GM19324 (cell line): ENCODE results near the gene CFTR.

Source experiments
- ATAC-seq: cut with Tn5 transposase; IDR thresholded peaks from one replicate; pipeline ENCODE4 v1.9.1; 2021; ENCODE audit warnings: mild to moderate bottlenecking, moderate library complexity; ENCODE audit not compliant: unreplicated experiment, low FRiP score

Gene CFTR

GRCh38 chr7:117639966-117640365 lies 160.1 kb downstream of the CFTR start:
- ATAC-seq = no peak

GRCh38 chr7:117640465-117640864 lies 160.6 kb downstream of the CFTR start:
- no peak for ATAC-seq

DNA sequence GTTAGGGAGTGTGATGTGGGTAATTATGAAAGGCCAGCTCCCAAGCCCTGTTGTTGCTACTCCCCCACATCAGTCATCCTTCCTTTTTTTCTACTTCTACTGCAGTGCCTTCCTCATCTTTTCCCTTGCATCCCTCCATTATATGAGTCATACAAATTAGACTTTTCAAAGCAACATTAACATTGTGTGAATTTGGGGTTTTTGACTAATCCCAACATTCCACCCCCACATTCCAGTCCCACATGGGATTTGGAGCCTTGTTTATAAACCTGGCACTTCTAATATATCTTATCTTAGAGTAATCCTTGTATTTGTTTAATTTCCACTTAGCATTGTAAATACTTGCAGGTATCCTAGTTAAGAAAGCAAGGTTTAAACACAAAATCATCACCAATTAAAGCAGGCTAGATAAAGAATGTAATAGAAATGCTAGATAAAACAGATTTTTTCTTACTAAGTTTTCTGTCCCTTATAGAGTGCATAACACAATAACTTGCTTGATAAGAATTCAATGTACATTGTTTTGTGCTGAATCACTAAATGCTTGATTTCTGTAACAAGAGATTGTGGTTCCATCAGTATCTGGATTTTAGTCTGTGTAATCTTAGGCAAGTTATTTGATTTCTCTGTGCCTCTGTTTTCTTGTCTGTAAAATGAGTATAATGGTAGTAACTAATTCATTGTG lies 165.8 kb downstream of the CFTR start:
- no peak for ATAC-seq

- ATAC-seq = no peak
These were observed 168.5 kb downstream of the CFTR start for GRCh38 chr7:117648203-117648866.

- no peak for ATAC-seq
These were observed 173.3 kb downstream of the CFTR start for GRCh38 chr7:117652943-117653680.

- no peak for ATAC-seq
These were observed 175.0 kb downstream of the CFTR start for GRCh38 chr7:117654780-117655179.

DNA sequence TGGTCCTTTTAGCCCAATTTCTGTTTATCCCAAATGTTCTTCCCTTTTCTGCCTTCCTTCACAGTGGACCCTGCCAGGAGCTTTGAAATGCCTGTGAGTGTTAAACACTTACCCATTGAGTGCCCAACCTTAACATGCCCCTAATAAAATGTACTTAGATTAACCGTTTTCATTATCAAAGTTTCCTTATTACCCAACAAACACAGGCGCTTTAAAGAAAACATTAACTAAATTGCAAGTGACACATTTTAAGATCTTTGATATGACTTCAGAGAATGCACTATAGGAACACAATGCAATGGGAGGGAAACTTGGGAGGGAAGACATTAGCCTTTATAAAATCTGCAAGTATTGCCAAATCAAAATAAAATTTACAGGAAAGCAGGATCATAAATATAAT lies 177.0 kb downstream of the CFTR start:
- no peak for ATAC-seq

DNA sequence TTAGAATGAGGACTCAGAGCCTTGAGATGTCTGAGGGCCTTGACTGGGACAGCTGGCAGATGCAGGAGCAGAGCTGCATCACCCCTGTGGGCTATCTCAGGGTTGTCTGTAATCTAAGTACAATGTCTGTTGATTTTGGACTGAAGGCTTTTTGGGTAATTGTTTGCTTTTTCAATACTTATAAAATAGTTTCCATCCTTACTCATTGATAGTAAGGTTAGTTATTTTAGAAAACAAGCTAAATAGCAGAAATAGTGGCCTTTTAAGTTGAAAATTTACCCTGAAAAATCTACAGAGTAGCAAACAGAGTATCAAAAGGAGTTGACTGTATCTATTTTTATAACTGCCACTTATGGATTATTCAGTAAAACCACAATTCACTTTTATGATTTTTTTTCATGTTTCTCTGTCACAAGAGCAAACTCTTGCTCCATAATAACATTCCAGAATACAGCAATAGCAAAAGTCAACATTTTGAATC lies 179.7 kb downstream of the CFTR start:
- no peak for ATAC-seq

- ATAC-seq = no peak
These were observed 181.5 kb downstream of the CFTR start for GRCh38 chr7:117661328-117661727.

DNA sequence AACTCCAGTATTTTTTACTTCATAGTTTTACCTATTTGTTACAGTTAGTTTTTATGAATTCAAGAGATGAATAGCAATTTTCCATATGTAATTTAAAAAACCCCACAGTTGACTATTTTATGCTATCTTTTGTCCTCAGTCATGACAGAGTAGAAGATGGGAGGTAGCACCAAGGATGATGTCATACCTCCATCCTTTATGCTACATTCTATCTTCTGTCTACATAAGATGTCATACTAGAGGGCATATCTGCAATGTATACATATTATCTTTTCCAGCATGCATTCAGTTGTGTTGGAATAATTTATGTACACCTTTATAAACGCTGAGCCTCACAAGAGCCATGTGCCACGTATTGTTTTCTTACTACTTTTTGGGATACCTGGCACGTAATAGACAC lies 184.2 kb downstream of the CFTR start:
- no peak for ATAC-seq

GRCh38 chr7:117665368-117665767 lies 185.5 kb downstream of the CFTR start:
- ATAC-seq = no peak

DNA sequence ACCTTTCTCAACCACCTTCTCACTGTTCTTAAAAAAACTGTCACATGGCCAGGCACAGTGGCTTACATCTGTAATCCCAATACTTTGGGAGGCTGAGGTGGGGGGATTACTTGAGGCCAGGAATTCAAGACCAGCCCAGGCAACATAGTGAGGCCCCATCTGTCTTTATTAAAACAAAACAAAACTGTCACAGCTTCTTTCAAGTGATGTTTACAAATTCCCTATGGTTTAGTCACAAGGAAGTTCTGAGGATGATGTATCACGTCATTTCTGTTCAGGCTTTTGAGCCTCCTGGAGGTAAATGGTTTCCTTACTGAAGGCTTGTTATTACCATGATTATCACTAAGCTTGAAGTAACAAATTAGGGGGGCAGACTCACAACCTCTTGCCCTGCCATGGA lies 186.2 kb downstream of the CFTR start:
- ATAC-seq = no peak

DNA sequence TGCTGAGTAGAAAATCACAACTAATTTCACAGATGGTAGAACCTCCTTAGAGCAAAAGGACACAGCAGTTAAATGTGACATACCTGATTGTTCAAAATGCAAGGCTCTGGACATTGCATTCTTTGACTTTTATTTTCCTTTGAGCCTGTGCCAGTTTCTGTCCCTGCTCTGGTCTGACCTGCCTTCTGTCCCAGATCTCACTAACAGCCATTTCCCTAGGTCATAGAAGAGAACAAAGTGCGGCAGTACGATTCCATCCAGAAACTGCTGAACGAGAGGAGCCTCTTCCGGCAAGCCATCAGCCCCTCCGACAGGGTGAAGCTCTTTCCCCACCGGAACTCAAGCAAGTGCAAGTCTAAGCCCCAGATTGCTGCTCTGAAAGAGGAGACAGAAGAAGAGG lies 186.9 kb downstream of the CFTR start:
- ATAC-seq = no peak

- ATAC-seq = no peak
These were observed 187.6 kb downstream of the CFTR start for GRCh38 chr7:117667456-117667855.

- ATAC-seq = no peak
These were observed 190.0 kb downstream of the CFTR start for GRCh38 chr7:117669818-117670217.

DNA sequence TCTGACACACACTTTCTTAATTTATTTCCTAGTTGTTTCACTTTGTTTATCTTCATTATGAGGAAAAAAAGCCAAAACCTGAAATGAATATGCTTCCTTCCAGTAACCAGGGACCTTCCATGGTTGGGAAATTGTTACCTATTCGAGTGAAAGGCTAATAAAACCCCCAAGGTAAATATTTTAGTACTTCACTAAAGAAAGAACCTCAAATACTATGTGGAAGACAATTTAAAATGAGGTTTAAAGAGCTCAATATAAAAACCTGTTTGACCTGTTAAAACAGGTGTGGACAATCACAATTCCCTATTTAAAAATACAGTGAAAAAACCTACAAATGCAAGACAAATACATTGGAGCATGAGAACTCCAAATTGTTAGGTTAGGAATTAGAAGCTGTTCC lies 192.6 kb downstream of the CFTR start:
- ATAC-seq = no peak

- ATAC-seq = no peak
These were observed 193.5 kb downstream of the CFTR start for GRCh38 chr7:117673367-117673766.

GRCh38 chr7:117673839-117674238 lies 194.0 kb downstream of the CFTR start:
- ATAC-seq = no peak

DNA sequence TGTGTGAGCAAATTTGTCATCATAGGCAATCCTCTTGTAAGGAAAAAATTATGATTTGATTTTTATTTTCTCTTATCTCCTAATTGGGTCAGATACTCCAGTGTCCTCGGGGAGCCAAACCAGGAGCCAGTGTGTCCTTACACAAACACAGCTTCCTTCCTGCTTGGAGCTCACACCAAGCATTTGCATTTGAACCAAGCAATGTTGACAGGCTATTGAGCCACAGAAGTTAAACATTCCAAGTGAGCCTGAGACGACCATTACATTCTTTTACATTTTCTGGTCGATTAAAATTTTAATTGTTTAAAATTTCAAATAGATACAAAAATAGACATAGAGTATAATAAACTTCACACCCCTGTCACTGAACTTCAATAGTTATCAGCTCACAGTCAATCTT lies 194.8 kb downstream of the CFTR start:
- no peak for ATAC-seq

GRCh38 chr7:117675497-117676435 lies 195.9 kb downstream of the CFTR start:
- ATAC-seq = no peak
